Bronchial epithelial cell (primary cell): ENCODE data around the gene P2RX1. TPM values are rescaled to one million over a fixed set of nuclear protein-coding genes. Genes with fewer than 3 reads are reported as not detected.

Source experiments
- DNase-seq: peaks from one replicate; pipeline ENCODE4 v3.0.0-alpha.2; 2010; ENCODE audit warnings: low read depth
- FAIRE-seq: peaks from 2 replicates; lab custom pipeline; 2011; peaks lifted over from hg19 to GRCh38; lab: Jason Lieb, UNC
- H3K27me3 ChIP-seq: 2 replicates; pipeline ENCODE4 v1.5.1; 2011; ENCODE audit warnings: low read length; ENCODE audit not compliant: control insufficient read depth, insufficient read depth
- H3K36me3 ChIP-seq: 2 replicates; pipeline ENCODE4 v1.5.1; 2011; ENCODE audit warnings: low read length; ENCODE audit not compliant: control insufficient read depth, insufficient read depth
- H3K4me3 ChIP-seq: 2 replicates; pipeline ENCODE4 v1.5.1; 2011; ENCODE audit warnings: mild to moderate bottlenecking, low read depth, low read length, control low read depth
- total RNA-seq: library from RNA; depleted of rRNA; stranded (reverse); fragments of >200 nt; gene quantifications from 2 replicates; pipeline ENCODE4 v1.2.1, GENCODE V29; 2014
- TF ChIP-seq, protein P1 (sequence below): IDR thresholded peaks from 2 replicates; pipeline ENCODE4 v1.5.1; 2011; ENCODE audit warnings: mild to moderate bottlenecking, moderate library complexity, low read length, control low read depth, inconsistent platforms; ENCODE audit not compliant: insufficient read depth, severe bottlenecking

The P2RX1 gene
- total RNA-seq, 1 donor from 2014 or later: not detected

DNA sequence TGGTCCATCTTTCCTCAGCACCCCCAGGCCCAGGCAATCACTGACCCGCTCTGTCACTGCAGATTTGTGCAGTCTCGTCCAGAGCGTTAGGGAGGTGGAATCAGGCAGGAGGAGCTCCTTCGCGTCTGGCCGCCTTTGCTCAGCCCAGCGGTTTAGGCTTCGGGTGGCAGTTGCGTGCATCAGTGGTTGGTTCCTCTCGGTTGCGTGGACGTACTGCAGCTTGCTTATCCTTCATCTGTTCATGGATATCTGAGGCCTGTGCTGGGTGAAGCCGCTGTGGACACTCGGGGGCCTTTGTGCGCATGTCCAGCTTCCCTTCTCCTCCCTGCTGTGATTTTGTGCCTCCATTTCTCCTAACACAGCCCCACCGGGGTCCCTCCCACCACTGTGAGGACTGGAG is 4.7 kb upstream of the P2RX1 start:
- TF ChIP-seq, protein P1, sequence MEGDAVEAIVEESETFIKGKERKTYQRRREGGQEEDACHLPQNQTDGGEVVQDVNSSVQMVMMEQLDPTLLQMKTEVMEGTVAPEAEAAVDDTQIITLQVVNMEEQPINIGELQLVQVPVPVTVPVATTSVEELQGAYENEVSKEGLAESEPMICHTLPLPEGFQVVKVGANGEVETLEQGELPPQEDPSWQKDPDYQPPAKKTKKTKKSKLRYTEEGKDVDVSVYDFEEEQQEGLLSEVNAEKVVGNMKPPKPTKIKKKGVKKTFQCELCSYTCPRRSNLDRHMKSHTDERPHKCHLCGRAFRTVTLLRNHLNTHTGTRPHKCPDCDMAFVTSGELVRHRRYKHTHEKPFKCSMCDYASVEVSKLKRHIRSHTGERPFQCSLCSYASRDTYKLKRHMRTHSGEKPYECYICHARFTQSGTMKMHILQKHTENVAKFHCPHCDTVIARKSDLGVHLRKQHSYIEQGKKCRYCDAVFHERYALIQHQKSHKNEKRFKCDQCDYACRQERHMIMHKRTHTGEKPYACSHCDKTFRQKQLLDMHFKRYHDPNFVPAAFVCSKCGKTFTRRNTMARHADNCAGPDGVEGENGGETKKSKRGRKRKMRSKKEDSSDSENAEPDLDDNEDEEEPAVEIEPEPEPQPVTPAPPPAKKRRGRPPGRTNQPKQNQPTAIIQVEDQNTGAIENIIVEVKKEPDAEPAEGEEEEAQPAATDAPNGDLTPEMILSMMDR: no peak
- peaks cover 2% of the 10 kb centered on the region for H3K27me3 ChIP-seq
- no peak overlapping the region for H3K4me3 ChIP-seq
- H3K36me3 ChIP-seq: no peaks in the 10 kb centered on the region
- no peak for FAIRE-seq
- no peak for DNase-seq

DNA sequence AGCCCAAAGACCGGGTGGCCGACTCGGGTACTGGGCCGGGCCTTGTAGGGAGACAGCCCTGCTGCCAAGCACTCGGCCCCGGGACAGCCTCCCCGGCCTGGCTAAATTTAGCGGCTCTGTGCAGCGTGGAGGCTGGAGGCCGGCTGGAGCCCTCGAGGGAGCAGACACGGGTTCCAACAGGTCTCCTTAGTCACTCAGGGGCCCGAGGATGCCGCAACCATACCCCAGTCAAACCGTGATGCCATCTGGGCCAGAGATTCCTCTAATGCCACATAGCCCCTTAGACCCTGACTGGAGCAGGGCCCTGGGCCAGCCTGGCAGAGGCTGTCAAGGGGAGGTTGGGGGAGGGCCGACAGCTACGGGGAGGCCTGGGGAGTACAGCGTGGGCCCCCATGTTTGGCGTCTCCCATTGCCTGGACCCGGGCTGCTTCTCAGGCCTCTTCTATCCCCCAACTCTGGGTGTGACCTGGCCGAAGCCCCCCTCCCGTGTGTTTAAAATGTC is 2.9 kb upstream of the P2RX1 start:
- no peak for FAIRE-seq
- no peaks in the 10 kb centered on the region for H3K36me3 ChIP-seq
- TF ChIP-seq, protein P1: no peak

DNA sequence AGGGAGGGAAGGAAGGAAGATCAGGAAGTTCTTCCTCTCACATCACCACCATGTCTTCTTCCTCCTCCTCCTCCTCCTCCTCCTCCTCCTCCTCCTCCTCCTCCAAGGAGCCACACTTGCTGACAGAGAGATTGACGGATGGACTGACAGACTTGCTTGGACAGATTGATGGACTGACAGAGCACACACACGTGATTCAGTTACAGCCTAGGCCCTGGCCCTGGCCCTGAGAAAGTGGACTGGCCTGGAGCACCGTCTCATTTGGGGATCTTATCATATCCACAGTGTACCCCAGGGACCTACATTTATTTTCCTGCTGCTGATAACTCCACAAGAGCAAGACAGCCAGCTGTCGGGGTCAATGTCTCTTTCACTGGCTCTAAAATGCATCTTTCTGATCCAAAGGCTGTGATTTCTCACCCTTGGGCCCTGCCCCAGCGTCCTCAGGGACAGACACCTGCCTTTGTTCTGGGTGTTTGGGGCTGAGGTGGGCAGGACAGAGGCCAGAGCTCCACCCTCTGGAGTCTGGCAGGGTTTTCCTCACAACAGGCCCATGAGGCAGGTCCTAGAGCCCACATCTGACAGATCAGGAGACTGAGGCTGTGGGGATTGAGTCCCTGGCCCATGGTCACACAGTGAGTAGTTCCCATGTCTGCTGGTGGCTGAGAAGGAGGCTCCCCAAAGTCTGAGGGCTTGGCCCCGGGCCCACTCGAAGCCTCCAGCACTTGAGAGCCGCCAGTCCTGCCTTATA is 2.3 kb upstream of the P2RX1 start:
- Histone ChIP-seq H3K4me3 (no peak overlapping the region), H3K27me3 (peaks cover 2% of the 10 kb centered on the region), H3K36me3 (no peaks in the 10 kb centered on the region)
- TF ChIP-seq, protein P1: no peak
- DNase-seq: no peak
- no peak for FAIRE-seq

More for the DNA sequence above, 2.9 kb upstream of the P2RX1 start:
- H3K4me3 ChIP-seq: no peak overlapping the region
- no peak for DNase-seq
- H3K27me3 ChIP-seq: peaks cover 2% of the 10 kb centered on the region

- Histone ChIP-seq H3K36me3 (no peaks in the 10 kb centered on the region), H3K4me3 (no peak overlapping the region), H3K27me3 (peaks cover 2% of the 10 kb centered on the region)
- TF ChIP-seq, protein P1: no peak
- no peak for FAIRE-seq
- no peak for DNase-seq
Observed at GRCh38 chr17:3917391-3917931, 1.2 kb upstream of the P2RX1 start.

DNA sequence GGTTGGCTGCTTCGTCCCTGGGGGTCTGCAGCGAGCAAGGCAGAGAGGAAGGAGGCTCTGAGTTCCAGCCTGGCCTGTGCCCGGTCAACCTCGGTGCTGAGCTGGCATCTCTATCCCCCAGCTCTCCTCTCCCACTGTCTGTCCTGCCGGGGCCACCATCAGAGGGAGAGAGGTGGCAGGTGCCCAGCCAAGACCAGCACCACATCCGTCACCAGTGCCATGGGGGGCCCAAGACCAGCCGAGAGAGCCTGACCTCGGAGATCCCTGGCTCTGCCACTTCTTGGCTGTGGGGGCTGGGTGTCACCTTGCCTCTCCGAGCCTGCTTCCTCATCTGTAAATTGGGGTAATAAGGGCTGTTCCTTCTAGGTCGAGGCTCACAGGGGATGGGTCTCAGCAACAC is 560 bp upstream of the P2RX1 start:
- FAIRE-seq (no peak), DNase-seq (no peak)
- TF ChIP-seq, protein P1: no peak
- H3K27me3 ChIP-seq: peaks cover 2% of the 10 kb centered on the region
- no peaks in the 10 kb centered on the region for H3K36me3 ChIP-seq
- no peak overlapping the region for H3K4me3 ChIP-seq
